Activated naive CD8-positive, alpha-beta T cell treated with anti-CD3 and anti-CD28 coated beads for 36 hours (primary cell): ENCODE data around the gene DDX21. TPM values are rescaled to one million over a fixed set of nuclear protein-coding genes. Genes with fewer than 3 reads are reported as not detected.
"Not testable (repeated sequence)": the region's sequence is repeated elsewhere in the genome, so short reads cannot be mapped to it uniquely, and the experiment has no call there.

Experiments used
- DNase-seq: peaks from one replicate; pipeline ENCODE4 v3.0.0; 2021
- H3K27ac Mint-ChIP-seq: one replicate; pipeline ENCODE4 v1.8.0; 2022; ENCODE audit warnings: mild to moderate bottlenecking, moderate library complexity, mixed read lengths
- H3K27me3 Mint-ChIP-seq: one replicate; pipeline ENCODE4 v1.8.0; 2022; ENCODE audit warnings: mild to moderate bottlenecking, mixed read lengths
- H3K36me3 Mint-ChIP-seq: one replicate; pipeline ENCODE4 v1.8.0; 2021; ENCODE audit warnings: mild to moderate bottlenecking, mixed read lengths
- H3K4me1 Mint-ChIP-seq: one replicate; pipeline ENCODE4 v1.8.0; 2021; ENCODE audit warnings: mixed read lengths
- H3K4me3 Mint-ChIP-seq: one replicate; pipeline ENCODE4 v1.8.0; 2022; ENCODE audit warnings: mild to moderate bottlenecking, moderate library complexity, mixed read lengths
- H3K9me3 Mint-ChIP-seq: one replicate; pipeline ENCODE4 v1.8.0; 2022; ENCODE audit warnings: mixed read lengths
- total RNA-seq, 2 experiments: library from RNA; stranded (reverse); gene quantifications; one replicate each; pipeline ENCODE4 v1.2.3, GENCODE V29; 2021

DDX21 gene
- total RNA-seq, 2 experiments from 2014 or later, result 306 to 308 TPM

DNA sequence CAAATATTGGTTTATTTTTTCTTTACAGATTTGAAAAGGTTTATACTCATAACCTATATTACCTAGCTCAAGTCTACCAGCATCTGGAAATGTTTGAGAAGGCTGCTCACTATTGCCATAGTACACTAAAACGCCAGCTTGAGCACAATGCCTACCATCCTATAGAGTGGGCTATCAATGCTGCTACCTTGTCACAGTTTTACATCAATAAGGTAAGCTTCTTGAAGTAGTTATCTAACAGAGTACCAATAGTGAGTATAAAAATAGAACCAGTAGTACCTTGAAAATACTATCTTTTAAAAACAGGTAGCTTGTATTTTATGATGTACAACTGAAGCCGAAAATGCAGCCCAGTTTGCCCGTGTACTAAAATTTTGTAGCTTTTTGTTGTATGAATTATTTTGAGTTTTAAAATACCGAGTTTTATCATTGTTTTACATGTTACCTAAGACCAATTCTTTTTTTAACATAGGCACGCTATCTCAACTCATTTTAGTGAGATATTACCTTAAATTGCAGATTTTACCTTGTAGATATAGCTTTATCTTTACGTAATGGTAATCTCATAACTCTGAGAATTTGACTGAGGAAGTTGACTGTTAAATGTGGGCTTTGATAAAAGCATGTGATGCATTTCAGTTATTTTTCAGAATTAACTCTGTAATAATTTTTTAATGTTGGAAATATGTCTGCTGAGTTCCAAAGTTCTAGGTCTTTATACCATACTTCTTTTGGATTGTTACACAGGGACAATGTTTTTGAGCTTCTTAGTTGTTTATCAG, 49.9 kb downstream of the DDX21 start:
- H3K4me3 Mint-ChIP-seq, result no peak overlapping the region
- no peaks in the 10 kb centered on the region for H3K36me3 Mint-ChIP-seq
- no peaks in the 10 kb centered on the region for H3K9me3 Mint-ChIP-seq
- DNase-seq, result no peak
- no peak overlapping the region for H3K27ac Mint-ChIP-seq
- peaks cover 6% of the 10 kb centered on the region for H3K4me1 Mint-ChIP-seq
- no peaks in the 10 kb centered on the region for H3K27me3 Mint-ChIP-seq

DNA sequence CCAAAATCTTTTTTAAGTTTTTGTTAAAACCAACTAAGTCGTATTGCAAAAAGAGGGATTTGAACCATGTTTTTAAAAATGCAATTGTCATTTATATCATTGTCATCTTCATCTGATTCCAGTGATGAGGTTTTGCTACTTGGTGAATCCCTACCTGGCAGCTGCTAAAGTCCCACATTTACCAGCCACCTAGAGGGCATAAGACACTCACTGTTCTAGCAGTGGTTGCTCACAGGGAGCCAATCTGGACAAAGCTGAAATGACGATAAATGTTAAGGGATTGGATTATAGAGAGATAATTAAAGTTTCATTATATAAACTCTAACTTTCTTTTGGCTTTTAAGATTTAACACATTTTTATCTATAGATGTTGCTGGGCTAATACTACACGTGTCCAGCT, 51.3 kb downstream of the DDX21 start:
- Mint-ChIP-seq H3K27ac (no peak overlapping the region), H3K4me1 (peaks cover 3% of the 10 kb centered on the region), H3K27me3 (no peaks in the 10 kb centered on the region), H3K36me3 (no peaks in the 10 kb centered on the region), H3K9me3 (no peaks in the 10 kb centered on the region), H3K4me3 (no peak overlapping the region)
- DNase-seq, result no peak

DNA sequence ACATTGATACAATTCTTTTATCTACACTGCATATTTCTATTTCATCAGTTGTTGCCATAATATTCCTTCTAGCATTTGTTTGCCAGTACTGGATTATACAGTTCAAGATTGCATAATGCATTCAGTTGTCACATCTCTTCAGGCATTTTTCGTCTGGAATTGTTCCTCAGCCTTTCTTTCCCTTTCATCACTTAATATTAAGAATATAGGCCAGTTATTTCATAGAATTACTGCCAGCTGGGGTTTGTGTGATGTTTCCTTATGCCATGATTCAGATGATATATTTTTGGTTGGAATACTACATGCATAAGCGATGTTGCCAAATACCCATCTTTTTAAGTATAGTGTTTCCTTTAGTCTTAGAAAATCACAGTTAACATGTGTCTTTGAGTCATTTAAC, 53.4 kb downstream of the DDX21 start:
- Mint-ChIP-seq H3K27me3 (no peaks in the 10 kb centered on the region), H3K9me3 (no peaks in the 10 kb centered on the region), H3K4me3 (no peak overlapping the region), H3K36me3 (peaks cover 10% of the 10 kb centered on the region), H3K4me1 (peaks cover 7% of the 10 kb centered on the region), H3K27ac (no peak overlapping the region)
- no peak for DNase-seq

DNA sequence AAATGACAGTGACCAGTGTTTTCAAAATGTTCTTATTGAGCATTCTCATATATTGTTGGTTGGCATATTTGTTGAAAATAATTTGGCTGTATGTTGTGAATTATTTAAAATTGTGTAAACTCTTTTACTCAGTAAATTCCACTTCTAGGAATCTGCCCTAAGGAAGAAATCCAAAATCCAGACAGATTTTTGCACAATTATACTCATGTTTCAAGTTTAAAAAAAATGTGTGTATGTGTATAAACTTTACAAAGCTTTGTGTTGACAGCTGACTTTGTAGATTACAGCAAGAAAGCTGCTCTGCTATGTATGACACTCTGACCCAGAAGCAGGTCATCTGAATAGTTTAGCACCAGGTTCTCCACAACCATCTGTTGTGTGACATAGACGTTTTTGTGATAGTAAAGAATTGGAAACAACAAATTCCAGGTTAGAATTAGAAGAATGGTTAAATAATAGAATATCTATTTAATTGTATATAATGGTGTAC, 54.2 kb downstream of the DDX21 start:
- Mint-ChIP-seq H3K4me1 (peaks cover 5% of the 10 kb centered on the region), H3K27ac (no peak overlapping the region), H3K27me3 (no peaks in the 10 kb centered on the region), H3K36me3 (peaks cover 10% of the 10 kb centered on the region), H3K9me3 (no peaks in the 10 kb centered on the region), H3K4me3 (no peak overlapping the region)
- no peak for DNase-seq

DNA sequence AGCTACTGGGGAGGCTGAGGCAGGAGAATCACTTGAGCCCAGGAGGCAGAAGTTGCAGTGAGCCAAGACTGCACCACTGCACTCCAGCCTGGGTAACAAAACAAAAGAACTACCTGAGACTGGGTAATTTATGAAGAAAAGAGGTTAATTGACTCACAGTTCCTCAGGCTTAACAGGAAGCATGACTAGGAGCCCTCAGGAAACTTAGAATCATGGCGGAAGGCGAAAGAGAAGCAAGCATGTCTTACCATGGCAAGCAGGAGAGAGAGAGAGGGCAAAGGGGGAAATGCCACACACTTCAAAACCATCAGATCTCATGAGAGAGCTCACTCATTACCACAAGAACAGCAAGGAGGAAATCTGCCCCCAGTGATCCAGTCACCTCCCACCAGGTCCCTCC, 56.8 kb downstream of the DDX21 start:
- not testable (repeated sequence) for H3K9me3 Mint-ChIP-seq, H3K4me3 Mint-ChIP-seq, H3K4me1 Mint-ChIP-seq, H3K27me3 Mint-ChIP-seq, DNase-seq
- peaks cover 15% of the 10 kb centered on the region for H3K36me3 Mint-ChIP-seq
- peak overlapping the region; percentile 5 for H3K27ac Mint-ChIP-seq

DNA sequence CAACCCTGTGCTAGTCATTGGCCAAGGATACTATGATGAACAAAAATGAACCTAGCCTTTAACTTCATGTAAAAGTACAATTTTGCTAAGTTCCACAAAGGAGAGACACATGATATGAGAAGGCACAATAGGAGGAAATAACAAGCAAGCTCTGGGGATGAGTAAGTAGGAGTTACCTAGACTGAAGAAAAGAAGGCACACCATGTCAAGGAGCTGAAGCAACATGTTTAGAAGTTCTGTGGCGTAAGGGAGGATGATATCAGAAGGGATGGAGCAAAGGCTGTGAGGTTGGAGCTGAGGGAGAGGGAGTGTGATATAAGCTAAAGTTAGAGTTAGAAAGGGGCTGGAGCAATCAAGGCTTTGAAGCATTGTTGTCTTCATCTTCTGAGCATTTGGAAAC, 58.2 kb downstream of the DDX21 start:
- H3K9me3 Mint-ChIP-seq, result no peaks in the 10 kb centered on the region
- no peak overlapping the region for H3K27ac Mint-ChIP-seq
- H3K4me3 Mint-ChIP-seq, result no peak overlapping the region

DNA sequence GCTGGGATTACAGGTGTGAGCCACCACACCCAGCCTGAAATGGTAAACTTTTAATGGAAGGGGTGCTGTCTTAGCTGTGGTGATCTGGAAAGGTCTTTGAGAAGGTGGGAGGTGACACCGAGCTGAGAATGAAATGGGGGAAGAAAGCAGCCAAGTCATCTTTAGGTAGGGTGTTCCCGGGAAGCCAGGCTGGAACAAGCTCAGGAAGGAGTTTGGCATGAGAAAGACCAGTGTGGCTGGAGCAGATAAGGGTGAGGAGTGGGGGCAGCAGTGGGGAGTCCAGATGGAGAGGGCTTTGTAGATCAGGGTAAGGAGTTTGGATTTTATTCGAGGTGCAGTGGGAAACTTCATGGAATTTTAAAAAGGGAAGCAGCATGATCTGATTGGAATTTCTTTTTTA, 62.6 kb downstream of the DDX21 start:
- no peak overlapping the region for H3K4me3 Mint-ChIP-seq

More for the DNA sequence above, 58.2 kb downstream of the DDX21 start:
- no peak for DNase-seq
- Mint-ChIP-seq H3K36me3 (peaks cover 17% of the 10 kb centered on the region), H3K27me3 (no peaks in the 10 kb centered on the region), H3K4me1 (peaks cover 3% of the 10 kb centered on the region)

DNA sequence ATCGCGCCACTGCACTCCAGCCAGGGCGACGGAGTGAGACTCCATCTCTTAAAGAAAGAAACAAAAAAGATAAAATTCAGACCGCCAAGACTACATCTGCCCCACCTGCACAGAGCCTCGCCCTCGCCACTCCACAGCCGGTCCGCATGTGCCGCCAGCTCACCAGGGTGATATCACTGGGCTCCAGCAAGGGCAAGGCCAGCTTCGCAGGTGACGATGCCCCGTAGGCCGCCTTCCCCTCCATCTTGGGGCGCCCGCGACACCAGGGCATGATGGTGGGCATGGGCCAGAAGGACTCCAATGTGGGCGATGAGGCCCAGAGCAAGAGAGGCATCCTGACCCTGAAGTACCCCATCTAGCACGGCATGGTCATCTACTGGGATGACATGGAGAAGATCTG, 66.6 kb downstream of the DDX21 start:
- peaks cover 2% of the 10 kb centered on the region for H3K36me3 Mint-ChIP-seq
- no peaks in the 10 kb centered on the region for H3K27me3 Mint-ChIP-seq
- DNase-seq, result no peak
- H3K4me3 Mint-ChIP-seq, result no peak overlapping the region
- H3K4me1 Mint-ChIP-seq, result peaks cover 2% of the 10 kb centered on the region
- H3K9me3 Mint-ChIP-seq, result no peaks in the 10 kb centered on the region
- no peak overlapping the region for H3K27ac Mint-ChIP-seq

More for the DNA sequence above, 62.6 kb downstream of the DDX21 start:
- DNase-seq, result no peak
- Mint-ChIP-seq H3K27ac (no peak overlapping the region), H3K4me1 (no peaks in the 10 kb centered on the region), H3K36me3 (peaks cover 10% of the 10 kb centered on the region), H3K27me3 (no peaks in the 10 kb centered on the region), H3K9me3 (no peaks in the 10 kb centered on the region)

DNA sequence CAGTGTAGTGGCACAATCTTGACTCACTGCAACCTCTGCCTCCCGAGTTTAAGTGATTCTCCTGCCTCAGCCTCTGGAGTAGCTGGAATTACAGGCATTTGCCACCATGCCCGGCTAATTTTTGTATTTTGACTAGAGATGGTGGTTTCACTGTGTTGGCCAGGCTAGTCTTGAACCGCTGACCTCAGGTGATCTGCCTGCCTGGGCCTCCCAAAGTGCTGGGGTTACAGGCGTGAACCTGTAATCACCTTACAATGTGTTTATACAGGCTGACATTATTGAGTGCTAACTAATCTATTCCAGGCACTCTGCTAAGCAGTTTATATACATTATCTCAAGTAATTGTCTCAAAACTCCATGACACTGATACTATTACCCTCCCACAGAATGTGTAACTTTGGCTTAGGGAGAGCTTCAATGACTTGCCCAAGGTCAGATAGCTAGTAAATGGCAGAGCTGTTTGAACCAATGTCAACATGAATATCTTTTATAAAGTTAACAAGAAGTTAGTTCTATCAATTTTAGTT, 69.5 kb downstream of the DDX21 start:
- Mint-ChIP-seq H3K9me3 (no peaks in the 10 kb centered on the region), H3K27ac (no peak overlapping the region), H3K4me3 (no peak overlapping the region), H3K27me3 (no peaks in the 10 kb centered on the region), H3K4me1 (peaks cover 5% of the 10 kb centered on the region), H3K36me3 (no peaks in the 10 kb centered on the region)
- no peak for DNase-seq

DNA sequence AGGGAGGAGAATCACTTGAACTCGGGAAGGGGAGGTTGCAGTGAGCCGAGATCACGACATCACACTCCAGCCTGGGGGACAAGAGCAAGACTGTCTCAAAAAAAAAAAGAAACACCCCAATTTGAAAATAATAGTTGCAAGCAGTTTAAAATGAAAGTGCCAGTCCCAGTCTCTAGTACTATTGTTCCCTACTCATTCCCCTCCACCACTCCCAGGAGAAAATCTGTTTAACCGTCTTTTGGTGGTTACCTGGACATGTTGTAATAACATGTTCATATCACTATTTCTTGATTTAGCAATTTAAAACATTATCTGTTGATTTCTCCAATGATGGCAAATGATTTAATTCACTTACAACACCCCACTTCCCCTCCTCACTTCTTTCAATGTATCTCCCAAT, 77.3 kb downstream of the DDX21 start:
- no peaks in the 10 kb centered on the region for H3K36me3 Mint-ChIP-seq
- H3K4me1 Mint-ChIP-seq, result no peaks in the 10 kb centered on the region
- H3K27me3 Mint-ChIP-seq, result no peaks in the 10 kb centered on the region
- no peak overlapping the region for H3K4me3 Mint-ChIP-seq
- no peak overlapping the region for H3K27ac Mint-ChIP-seq
- no peaks in the 10 kb centered on the region for H3K9me3 Mint-ChIP-seq
- no peak for DNase-seq

Other genes starting within 250 kb of the DDX21 start
- gene CCAR1, start 234.9 kb upstream of the DDX21 start, total RNA-seq, result 100 to 1,000 TPM; 112 to 118 TPM
- gene STOX1, start 128.6 kb upstream of the DDX21 start, total RNA-seq, result under 1 TPM; 0.35 to 0.64 TPM
- 10 to 100 TPM; 74.1 to 79.1 TPM for gene DDX50, start 54.9 kb upstream of the DDX21 start, total RNA-seq
- 10 to 100 TPM; 13.3 to 14.1 TPM for gene KIFBP, start 32.6 kb downstream of the DDX21 start, total RNA-seq
- gene SRGN, start 131.9 kb downstream of the DDX21 start, total RNA-seq, result 100 to 1,000 TPM; 264 to 278 TPM
- 10 to 100 TPM; 38.9 to 39.5 TPM for gene VPS26A, start 168.0 kb downstream of the DDX21 start, total RNA-seq
- gene SUPV3L1, start 224.1 kb downstream of the DDX21 start, total RNA-seq, result 10 to 100 TPM; 55.6 to 56.6 TPM